HCT116 (cell line): ENCODE measurements around the gene KIF21B. TPM values are rescaled to one million over a fixed set of nuclear protein-coding genes. Genes with fewer than 3 reads are reported as not detected.

Experiments
- ATAC-seq: fragments of 200-7000 bp; cut with Tn5 transposase; 2 replicates; pipeline ENCODE4 v1.9.1; 2020; ENCODE audit warnings: mild to moderate bottlenecking, moderate library complexity
- BruUV-seq: library from RNA; stranded (reverse); fragments of 400-500 nt; replicated peaks from 2 replicates; lab custom pipeline; 2021; lab: Mats Ljungman, UMichigan
- CTCF ChIA-PET: fragments of 300-600 bp; sonication (Branson Sonifier 250); formaldehyde crosslinking; loops from one replicate; lab custom pipeline; 2021; ENCODE audit warnings: antibody characterized with exemption; lab: Charles Lee
- POLR2A ChIA-PET: fragments of 300-600, 350-600 bp; sonication (Branson Sonifier 250); formaldehyde crosslinking; loops from one replicate; lab custom pipeline; 2021; ENCODE audit warnings: antibody characterized with exemption; lab: Charles Lee
- RAD21 ChIA-PET, 2 experiments: fragments of 300-600 bp; sonication (Branson Sonifier 250); formaldehyde crosslinking; loops; one replicate each; lab custom pipeline; 2023; ENCODE audit warnings: low total read pairs in 2 of 2; ENCODE audit not compliant: uncharacterized antibody in 2 of 2, unreplicated experiment in 2 of 2, low non-redundant PET in 1 of 2; lab: Charles Lee
- DNase-seq: peaks from one replicate; pipeline ENCODE4 v3.0.0-alpha.2; 2010; ENCODE audit warnings: low read depth, low spot score
- H2AFZ ChIP-seq: fragments of 200-600 bp; shearing (Covaris generic), sonication (generic); 2 replicates; pipeline ENCODE4 v1.6.1; 2017; ENCODE audit warnings: low read depth, mixed run types, mixed read lengths, antibody characterized with exemption, low read length; ENCODE audit not compliant: poor library complexity, severe bottlenecking
- H3K27ac ChIP-seq: 2 replicates; pipeline ENCODE4 v1.5.1; 2012; ENCODE audit warnings: low read depth, low read length
- H3K27me3 ChIP-seq: fragments of 200-600 bp; sonication (generic); 2 replicates; pipeline ENCODE4 v1.6.1; 2016; ENCODE audit warnings: mixed run types, low read length, mixed read lengths; ENCODE audit not compliant: insufficient read depth
- H3K36me3 ChIP-seq, 2 experiments: fragments of 200-500 bp in 1 of 2; fragments of 200-600 bp in 1 of 2; sonication (Bioruptor generic) in 1 of 2; sonication (generic) in 1 of 2; 2 replicates each; pipeline versions ENCODE4 v1.5.1 to v1.6.1; 2014 to 2016; ENCODE audit warnings: low read length in 2 of 2, inconsistent platforms in 1 of 2, mixed read lengths in 1 of 2, mixed run types in 1 of 2; ENCODE audit not compliant: insufficient read depth in 2 of 2, control insufficient read depth in 1 of 2
- H3K4me1 ChIP-seq, 2 experiments: fragments of 200-600 bp in 1 of 2; sonication (generic) in 1 of 2; 2 replicates each; pipeline versions ENCODE4 v1.5.1 to v1.6.1; 2012 to 2017; ENCODE audit warnings: low read length in 2 of 2, inconsistent platforms in 1 of 2, mild to moderate bottlenecking in 1 of 2, mixed read lengths in 1 of 2, mixed run types in 1 of 2, moderate library complexity in 1 of 2; ENCODE audit not compliant: insufficient read depth in 2 of 2, control insufficient read depth in 1 of 2
- H3K4me2 ChIP-seq: fragments of 200-600 bp; sonication (generic); 2 replicates; pipeline ENCODE4 v1.6.1; 2017; ENCODE audit warnings: mixed run types, low read length, mixed read lengths
- H3K4me3 ChIP-seq, 2 experiments: fragments of 200-600 bp in 1 of 2; sonication (generic) in 1 of 2; replicated peaks in 1 of 2; 2 replicates each; pipeline ENCODE4 v1.5.1; 2011 to 2016; ENCODE audit warnings: low read length in 2 of 2, control low read depth in 1 of 2, low read depth in 1 of 2, mild to moderate bottlenecking in 1 of 2, mixed read lengths in 1 of 2, mixed run types in 1 of 2
- H3K79me2 ChIP-seq: fragments of 200-600 bp; sonication (generic); 2 replicates; pipeline ENCODE4 v1.6.1; 2017; ENCODE audit warnings: mild to moderate bottlenecking, mixed run types, low read length, moderate library complexity, mixed read lengths; ENCODE audit not compliant: insufficient read depth
- H3K9ac ChIP-seq: fragments of 200-600 bp; sonication (generic); 2 replicates; pipeline ENCODE4 v1.6.1; 2016; ENCODE audit warnings: low read length, mixed read lengths
- H3K9me2 ChIP-seq: fragments of 200-600 bp; sonication (generic), shearing (Covaris generic); 2 replicates; pipeline ENCODE4 v1.6.1; 2017; ENCODE audit warnings: mixed run types, mild to moderate bottlenecking, moderate library complexity; ENCODE audit not compliant: insufficient read depth
- H3K9me3 ChIP-seq, 2 experiments: fragments of 200-500 bp in 1 of 2; fragments of 200-600 bp in 1 of 2; sonication (Bioruptor generic) in 1 of 2; sonication (generic) in 1 of 2; 2 replicates each; pipeline ENCODE4 v1.6.1; 2014 to 2017; ENCODE audit warnings: low read length in 2 of 2, mixed read lengths in 2 of 2, inconsistent platforms in 1 of 2, low read depth in 1 of 2, mild to moderate bottlenecking in 1 of 2, mixed run types in 1 of 2, moderate library complexity in 1 of 2; ENCODE audit not compliant: control insufficient read depth in 1 of 2, insufficient read depth in 1 of 2
- H4K20me1 ChIP-seq: fragments of 200-600 bp; sonication (generic), shearing (Covaris generic); 2 replicates; pipeline ENCODE4 v1.6.1; 2017; ENCODE audit warnings: mixed run types, mild to moderate bottlenecking, moderate library complexity; ENCODE audit not compliant: insufficient read depth
- ATF3 ChIP-seq: IDR thresholded peaks from 2 replicates; pipeline ENCODE4 v1.6.1; 2012
- ELF1 ChIP-seq: IDR thresholded peaks from 2 replicates; pipeline ENCODE4 v1.6.1; 2012; ENCODE audit warnings: low read depth, borderline replicate concordance
- EZH2 ChIP-seq: fragments of 200-600 bp; sonication (generic); IDR thresholded peaks from 2 replicates; pipeline ENCODE4 v1.6.1; 2017; ENCODE audit warnings: antibody characterized with exemption, mixed run types
- EZH2phosphoT487 ChIP-seq: fragments of 200-600 bp; IDR thresholded peaks from 2 replicates; pipeline ENCODE4 v1.6.1; 2018; ENCODE audit warnings: antibody characterized with exemption, borderline replicate concordance
- MAX ChIP-seq: IDR thresholded peaks from 2 replicates; pipeline ENCODE4 v1.6.1; 2012
- POLR2A ChIP-seq: IDR thresholded peaks from 2 replicates; pipeline ENCODE4 v1.7.0; 2011; ENCODE audit warnings: borderline replicate concordance; ENCODE audit not compliant: insufficient read depth, insufficient read length; ENCODE audit errors: extremely low read depth
- POLR2AphosphoS5 ChIP-seq: IDR thresholded peaks from 2 replicates; pipeline ENCODE4 v1.6.1; 2011; ENCODE audit warnings: mild to moderate bottlenecking, low read depth, low read length, moderate library complexity
- SIN3A ChIP-seq: IDR thresholded peaks from 2 replicates; pipeline ENCODE4 v1.6.1; 2012; ENCODE audit warnings: low read depth
- SP1 ChIP-seq: IDR thresholded peaks from 2 replicates; pipeline ENCODE4 v1.6.1; 2012; ENCODE audit warnings: low read depth
- SRF ChIP-seq: IDR thresholded peaks from 2 replicates; pipeline ENCODE4 v1.6.1; 2012; ENCODE audit warnings: low read depth
- TCF7L2 ChIP-seq: IDR thresholded peaks from 2 replicates; pipeline ENCODE4 v1.7.0; 2011; ENCODE audit warnings: borderline replicate concordance, inconsistent platforms; ENCODE audit not compliant: insufficient read depth, insufficient read length; ENCODE audit errors: extremely low read depth
- YY1 ChIP-seq: IDR thresholded peaks from 2 replicates; pipeline ENCODE4 v1.6.1; 2011; ENCODE audit warnings: low read length, low read depth, moderate library complexity, mild to moderate bottlenecking; ENCODE audit not compliant: insufficient replicate concordance; ENCODE audit errors: extremely low read depth
- ZFX ChIP-seq: fragments of 450-650 bp; IDR thresholded peaks from 2 replicates; pipeline ENCODE4 v1.6.1; 2017
- intact Hi-C: fragments of 100-400 bp; cut with micrococcal nuclease; formaldehyde crosslinking; loops from 2 replicates; pipeline ENCODE4 v1.10.0; 2022
- total RNA-seq: library from RNA; stranded (reverse); gene quantifications from one replicate; pipeline ENCODE4 v1.2.1, GENCODE V29; 2021; ENCODE audit not compliant: unreplicated experiment
- TF ChIP-seq, protein P1 (sequence below): IDR thresholded peaks from 2 replicates; pipeline ENCODE4 v1.6.1; 2012; ENCODE audit warnings: low read depth
- TF ChIP-seq, protein P2 (sequence below): IDR thresholded peaks from 2 replicates; pipeline ENCODE4 v1.6.1; 2011; ENCODE audit warnings: mild to moderate bottlenecking, low read length, moderate library complexity; ENCODE audit not compliant: insufficient replicate concordance; ENCODE audit errors: extremely low read depth

KIF21B gene
- total RNA-seq, 1 experiment from 2014 or later = 6.1 TPM

GRCh38 chr1:200985481-200985880, 38.0 kb downstream of the KIF21B start:
- Histone ChIP-seq H2AFZ (no peak overlapping the region), H3K9me2 (no peaks in the 10 kb centered on the region), H3K27me3 (no peaks in the 10 kb centered on the region), H3K4me1 (no peaks in the 10 kb centered on the region), H3K4me2 (no peak overlapping the region), H3K9me3 (no peaks in the 10 kb centered on the region), H3K27ac (no peak overlapping the region), H3K9ac (no peak overlapping the region), H3K4me3 (no peak overlapping the region), H3K79me2 (no peaks in the 10 kb centered on the region), H4K20me1 (no peaks in the 10 kb centered on the region), H3K36me3 (no peaks in the 10 kb centered on the region)
- ChIA-PET CTCF (interaction anchor here (0.8 kb wide), 1 partner anchor 13 kb away, joined by 3 read pairs; no protein-coding TSS in a partner anchor), RAD21 (no interaction called here), POLR2A (no interaction called here)
- intact Hi-C loops = no loop called here
- DNase-seq (no peak), ATAC-seq (no peak)
- TF ChIP-seq ZFX (no peak), SIN3A (no peak), POLR2AphosphoS5 (no peak)
- BruUV-seq = no TSS peak

DNA sequence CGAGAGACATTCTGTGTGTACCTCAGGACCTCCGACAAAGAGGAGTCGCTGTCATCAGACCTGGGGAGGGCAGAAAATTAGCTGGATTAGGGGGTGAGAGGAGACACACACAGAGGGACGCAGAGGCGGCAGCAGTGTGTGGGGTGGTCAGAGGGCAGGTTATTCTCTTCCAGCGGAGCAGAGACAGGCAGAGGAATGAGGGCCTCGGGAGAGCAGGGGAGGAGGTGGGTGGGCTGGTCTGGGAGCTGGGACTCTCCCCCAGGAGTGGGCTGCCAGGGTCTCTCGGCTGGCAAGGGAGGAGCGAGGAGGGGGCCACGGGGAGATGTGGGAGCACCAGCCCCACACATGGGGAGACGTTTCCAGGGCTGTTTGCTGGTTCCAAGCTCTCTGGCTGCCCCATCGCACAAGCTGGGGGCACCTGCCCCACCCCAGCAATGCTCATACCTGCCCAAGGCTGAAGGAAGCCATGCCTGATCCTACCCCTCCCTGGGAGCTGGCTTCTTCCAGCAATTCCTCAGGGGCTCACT, 40.4 kb downstream of the KIF21B start:
- Histone ChIP-seq H3K9me2 (no peaks in the 10 kb centered on the region), H3K27me3 (no peaks in the 10 kb centered on the region), H3K9ac (no peak overlapping the region), H3K4me2 (no peak overlapping the region), H4K20me1 (no peaks in the 10 kb centered on the region), H3K4me1 (no peaks in the 10 kb centered on the region), H3K4me3 (no peak overlapping the region), H3K9me3 (peaks cover 0 to 4% of the 10 kb centered on the region in 2 experiments; a peak in 1 of 4 replicates), H3K36me3 (no peaks in the 10 kb centered on the region), H3K79me2 (no peaks in the 10 kb centered on the region), H2AFZ (no peak overlapping the region), H3K27ac (no peak overlapping the region)
- DNase-seq (no peak), ATAC-seq (no peak)
- intact Hi-C loops = no loop called here
- ChIA-PET CTCF (interaction anchor here (0.8 to 1.2 kb wide), 3 partner anchors 10 to 11 kb away, joined by 3 to 4 read pairs (median 3); no protein-coding TSS in a partner anchor), RAD21 (no interaction called here), POLR2A (no interaction called here)
- BruUV-seq = no TSS peak
- TF ChIP-seq EZH2phosphoT487 (no peak), POLR2AphosphoS5 (no peak), EZH2 (no peak), YY1 (no peak), ATF3 (no peak), SRF (no peak), SIN3A (no peak), POLR2A (no peak), SP1 (no peak), TCF7L2 (no peak), ELF1 (no peak), MAX (no peak)
- TF ChIP-seq, protein P1, sequence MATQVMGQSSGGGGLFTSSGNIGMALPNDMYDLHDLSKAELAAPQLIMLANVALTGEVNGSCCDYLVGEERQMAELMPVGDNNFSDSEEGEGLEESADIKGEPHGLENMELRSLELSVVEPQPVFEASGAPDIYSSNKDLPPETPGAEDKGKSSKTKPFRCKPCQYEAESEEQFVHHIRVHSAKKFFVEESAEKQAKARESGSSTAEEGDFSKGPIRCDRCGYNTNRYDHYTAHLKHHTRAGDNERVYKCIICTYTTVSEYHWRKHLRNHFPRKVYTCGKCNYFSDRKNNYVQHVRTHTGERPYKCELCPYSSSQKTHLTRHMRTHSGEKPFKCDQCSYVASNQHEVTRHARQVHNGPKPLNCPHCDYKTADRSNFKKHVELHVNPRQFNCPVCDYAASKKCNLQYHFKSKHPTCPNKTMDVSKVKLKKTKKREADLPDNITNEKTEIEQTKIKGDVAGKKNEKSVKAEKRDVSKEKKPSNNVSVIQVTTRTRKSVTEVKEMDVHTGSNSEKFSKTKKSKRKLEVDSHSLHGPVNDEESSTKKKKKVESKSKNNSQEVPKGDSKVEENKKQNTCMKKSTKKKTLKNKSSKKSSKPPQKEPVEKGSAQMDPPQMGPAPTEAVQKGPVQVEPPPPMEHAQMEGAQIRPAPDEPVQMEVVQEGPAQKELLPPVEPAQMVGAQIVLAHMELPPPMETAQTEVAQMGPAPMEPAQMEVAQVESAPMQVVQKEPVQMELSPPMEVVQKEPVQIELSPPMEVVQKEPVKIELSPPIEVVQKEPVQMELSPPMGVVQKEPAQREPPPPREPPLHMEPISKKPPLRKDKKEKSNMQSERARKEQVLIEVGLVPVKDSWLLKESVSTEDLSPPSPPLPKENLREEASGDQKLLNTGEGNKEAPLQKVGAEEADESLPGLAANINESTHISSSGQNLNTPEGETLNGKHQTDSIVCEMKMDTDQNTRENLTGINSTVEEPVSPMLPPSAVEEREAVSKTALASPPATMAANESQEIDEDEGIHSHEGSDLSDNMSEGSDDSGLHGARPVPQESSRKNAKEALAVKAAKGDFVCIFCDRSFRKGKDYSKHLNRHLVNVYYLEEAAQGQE = no peak
- TF ChIP-seq, protein P2, sequence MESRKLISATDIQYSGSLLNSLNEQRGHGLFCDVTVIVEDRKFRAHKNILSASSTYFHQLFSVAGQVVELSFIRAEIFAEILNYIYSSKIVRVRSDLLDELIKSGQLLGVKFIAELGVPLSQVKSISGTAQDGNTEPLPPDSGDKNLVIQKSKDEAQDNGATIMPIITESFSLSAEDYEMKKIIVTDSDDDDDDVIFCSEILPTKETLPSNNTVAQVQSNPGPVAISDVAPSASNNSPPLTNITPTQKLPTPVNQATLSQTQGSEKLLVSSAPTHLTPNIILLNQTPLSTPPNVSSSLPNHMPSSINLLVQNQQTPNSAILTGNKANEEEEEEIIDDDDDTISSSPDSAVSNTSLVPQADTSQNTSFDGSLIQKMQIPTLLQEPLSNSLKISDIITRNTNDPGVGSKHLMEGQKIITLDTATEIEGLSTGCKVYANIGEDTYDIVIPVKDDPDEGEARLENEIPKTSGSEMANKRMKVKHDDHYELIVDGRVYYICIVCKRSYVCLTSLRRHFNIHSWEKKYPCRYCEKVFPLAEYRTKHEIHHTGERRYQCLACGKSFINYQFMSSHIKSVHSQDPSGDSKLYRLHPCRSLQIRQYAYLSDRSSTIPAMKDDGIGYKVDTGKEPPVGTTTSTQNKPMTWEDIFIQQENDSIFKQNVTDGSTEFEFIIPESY = no peak
